ENCODE data around the gene FNIP1.

DNA sequence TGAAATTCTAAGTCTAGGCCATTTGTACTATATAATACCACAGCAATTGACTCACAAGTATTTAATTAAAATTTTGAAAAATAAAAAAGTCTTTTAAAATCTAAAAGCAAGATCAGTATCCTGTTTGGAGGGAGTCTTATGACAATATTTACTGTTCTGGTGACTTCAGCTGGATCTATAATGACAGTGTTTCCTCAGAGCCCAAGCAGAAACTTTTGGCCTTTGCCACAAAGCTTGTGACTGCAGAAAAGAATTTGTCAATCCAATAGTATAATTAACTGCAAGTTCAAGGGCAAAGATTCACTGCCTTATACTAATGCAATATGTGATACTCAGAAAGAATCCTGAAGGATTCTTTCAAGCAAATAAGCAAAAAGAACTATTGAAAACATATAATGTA, 112.2 kb downstream of the FNIP1 start:
- TF ChIP-seq EZH2 (IDR thresholded peaks at IDR 0.05; ENCODE audit: borderline replicate concordance) (no peak), CTCF (IDR thresholded peaks at IDR 0.05; ENCODE audit: poor library complexity) (no peak)

Data from hepatocyte (in vitro differentiated cells).